HG02623 (cell line): ENCODE measurements around the gene EFNA3.

ENCODE experiments used
- ATAC-seq: cut with Tn5 transposase; IDR thresholded peaks from one replicate; pipeline ENCODE4 v1.9.1; 2021; ENCODE audit warnings: moderate library complexity; ENCODE audit not compliant: unreplicated experiment

The EFNA3 gene

DNA sequence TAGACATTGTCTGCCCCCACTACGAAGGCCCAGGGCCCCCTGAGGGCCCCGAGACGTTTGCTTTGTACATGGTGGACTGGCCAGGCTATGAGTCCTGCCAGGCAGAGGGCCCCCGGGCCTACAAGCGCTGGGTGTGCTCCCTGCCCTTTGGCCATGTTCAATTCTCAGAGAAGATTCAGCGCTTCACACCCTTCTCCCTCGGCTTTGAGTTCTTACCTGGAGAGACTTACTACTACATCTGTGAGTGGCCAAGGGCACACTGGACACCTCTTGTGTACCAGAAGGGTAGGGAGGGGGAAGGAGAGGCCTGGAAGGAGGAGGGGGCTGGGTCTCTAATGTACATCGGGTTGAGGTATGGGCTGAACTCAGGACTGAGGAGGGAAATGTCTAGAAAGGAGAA is 11.9 kb upstream of the EFNA3 start:
- no peak for ATAC-seq

DNA sequence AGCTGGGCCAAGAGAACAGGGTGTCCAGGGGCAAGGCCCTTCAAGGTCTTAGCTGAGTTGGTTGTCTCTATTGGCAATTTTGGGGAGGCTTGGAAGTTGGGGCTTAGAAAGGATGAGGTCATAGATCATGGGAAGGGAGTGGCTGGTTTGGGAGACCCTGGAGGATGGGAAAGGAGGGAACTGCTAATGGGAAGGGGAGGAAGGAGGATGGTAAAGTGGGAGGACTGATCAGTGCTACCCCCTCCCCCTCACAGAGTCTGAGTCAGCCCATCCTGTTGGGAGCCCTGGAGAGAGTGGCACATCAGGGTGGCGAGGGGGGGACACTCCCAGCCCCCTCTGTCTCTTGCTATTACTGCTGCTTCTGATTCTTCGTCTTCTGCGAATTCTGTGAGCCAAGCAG is 10.0 kb upstream of the EFNA3 start:
- ATAC-seq, result no peak

DNA sequence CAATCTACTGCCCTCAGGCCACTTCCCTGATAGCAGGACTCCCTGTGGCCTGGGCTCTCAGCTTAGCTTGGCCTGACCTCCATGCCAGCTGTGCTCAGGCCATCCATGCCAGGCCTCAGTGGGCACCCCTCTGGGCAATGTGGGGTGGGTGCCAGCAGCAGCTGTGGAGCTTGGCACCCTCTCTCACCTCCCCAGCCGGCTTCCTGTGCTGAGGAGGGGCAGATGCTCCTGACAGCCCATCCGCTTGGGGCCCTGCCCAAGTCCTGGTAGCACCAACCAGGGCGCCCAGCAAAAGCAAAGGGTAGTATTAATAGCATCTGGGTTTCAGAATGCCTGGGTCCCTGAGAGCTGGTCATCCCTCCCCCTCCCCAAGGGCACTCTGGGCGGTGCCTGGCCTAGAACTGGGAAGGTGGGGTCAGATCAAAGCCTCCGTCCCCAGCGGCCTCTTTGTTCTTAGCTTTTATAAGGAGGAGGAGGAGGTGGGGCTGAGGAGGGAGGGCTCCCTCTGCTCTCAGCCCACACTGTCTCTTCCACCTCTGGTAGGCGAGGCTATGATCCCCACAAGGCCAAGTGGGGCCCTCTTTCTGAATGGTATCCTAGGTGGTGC is 9.0 kb upstream of the EFNA3 start:
- no peak for ATAC-seq

DNA sequence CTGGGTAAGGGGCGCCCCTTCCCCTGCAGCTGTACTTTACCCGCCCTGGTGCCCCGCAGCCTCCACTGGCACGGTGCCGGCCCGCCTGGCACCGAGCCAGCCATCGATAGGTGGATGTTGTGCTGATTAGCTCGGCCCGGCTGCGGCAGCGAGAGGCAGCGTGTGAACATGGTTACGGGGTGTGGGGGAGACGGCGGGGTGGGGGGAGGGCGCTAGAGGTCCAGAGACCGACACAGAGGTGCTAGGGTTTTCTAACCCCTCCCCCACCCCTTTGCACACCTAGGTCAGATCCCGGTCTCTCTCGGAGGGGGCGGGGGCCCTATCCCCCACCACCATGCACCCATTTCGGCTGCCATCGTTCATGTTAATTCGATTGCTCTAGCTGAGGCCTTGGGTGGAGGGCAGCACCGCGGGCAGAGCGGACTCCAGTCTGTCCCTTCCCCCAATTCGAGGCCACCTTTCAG is 8.4 kb upstream of the EFNA3 start:
- no peak for ATAC-seq

DNA sequence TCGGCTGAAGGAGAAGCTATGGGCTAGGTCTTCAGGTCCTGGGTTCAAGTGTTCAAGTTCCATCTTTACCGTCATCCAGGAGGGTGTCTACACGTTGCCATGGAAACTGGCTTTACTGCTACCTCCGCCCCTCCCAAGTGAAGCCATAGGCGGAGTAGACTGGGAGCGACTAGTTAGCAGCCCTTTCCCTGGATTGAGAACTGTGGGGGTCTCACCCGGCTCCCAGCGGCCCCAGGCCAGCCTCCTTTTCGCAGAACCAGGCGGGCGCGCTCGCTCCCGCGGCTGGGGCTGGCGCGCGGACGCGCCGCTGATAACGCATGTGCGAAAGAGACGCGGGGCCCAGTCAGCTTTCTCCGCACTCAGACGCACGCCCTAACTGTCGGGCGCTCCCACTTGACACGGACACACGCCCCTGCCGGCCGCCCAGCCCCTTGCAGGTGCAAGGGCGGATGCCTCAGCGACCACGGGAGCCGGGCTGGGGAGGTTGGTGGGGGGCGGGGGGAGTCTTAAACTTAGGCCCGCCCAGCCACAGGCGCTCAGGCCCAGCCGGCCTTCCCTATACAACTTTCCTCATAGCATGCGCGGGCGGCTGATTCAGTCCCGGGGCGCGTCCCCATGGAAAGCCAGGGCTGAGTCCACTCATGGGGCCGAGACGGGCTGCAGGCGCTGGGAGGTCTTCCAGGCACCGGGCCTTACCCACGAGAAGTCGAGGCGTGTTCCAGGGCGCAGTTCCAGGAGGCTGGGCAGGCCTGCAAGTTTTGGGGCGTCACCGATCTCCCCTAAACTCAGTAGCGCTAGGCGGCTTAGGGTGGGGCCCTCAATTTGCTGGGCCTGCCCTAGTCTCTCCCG is 7.7 kb upstream of the EFNA3 start:
- ATAC-seq, result no peak

DNA sequence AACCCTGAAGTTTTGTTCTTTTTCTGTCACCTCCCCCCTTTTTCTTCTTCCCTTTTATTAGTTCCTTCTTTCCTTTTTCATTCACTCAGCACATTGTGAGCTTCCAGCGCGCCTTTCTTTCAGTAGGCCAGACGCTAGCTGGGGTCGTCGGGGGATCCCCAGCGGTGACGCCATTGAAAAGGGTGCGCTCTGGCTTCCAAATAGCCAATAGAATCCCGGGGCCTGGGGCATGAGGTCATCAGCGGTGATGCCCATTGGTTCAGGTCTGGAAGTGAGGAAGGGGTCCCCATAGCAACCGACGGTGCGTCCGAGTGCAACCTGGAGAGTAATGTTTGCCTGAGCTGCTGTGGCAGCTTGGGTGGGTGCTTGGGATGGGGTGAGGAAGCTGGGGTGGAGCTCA is 6.9 kb upstream of the EFNA3 start:
- ATAC-seq, result no peak

DNA sequence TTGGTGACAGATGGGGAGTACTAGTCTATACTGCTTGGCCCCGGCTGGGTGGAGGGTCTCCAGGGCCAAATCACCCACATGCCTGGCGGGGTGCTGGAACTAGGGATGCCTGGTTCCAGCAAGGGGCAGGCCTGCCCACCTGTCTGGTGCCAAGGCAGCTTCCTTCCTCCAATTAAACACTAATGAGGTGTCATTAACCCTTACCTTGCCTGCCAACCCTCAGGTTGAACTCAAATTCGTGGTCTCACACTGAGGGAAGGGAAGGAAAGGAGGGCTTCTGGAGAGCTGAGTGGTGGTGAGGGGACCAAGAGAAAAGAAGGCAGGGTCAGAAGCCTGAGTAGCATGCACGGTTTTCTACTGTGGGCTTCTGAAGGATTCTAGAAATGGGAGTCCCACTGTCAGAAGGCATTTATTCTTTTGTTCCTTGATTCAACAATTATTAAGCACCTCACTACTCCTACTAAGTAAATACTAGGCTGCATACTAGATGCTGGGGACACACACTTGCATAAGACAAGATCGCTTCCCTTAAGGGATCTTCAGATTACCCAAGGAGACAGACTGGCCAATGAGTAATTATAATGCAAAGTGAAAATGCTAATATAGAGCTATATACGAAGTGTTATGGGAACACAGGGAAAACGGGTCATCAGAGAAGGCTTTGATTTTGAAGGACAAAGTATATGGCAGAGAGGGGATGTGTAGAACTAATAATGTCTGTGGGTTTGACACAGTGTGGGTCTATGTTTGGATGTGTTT is 5.9 kb upstream of the EFNA3 start:
- no peak for ATAC-seq

DNA sequence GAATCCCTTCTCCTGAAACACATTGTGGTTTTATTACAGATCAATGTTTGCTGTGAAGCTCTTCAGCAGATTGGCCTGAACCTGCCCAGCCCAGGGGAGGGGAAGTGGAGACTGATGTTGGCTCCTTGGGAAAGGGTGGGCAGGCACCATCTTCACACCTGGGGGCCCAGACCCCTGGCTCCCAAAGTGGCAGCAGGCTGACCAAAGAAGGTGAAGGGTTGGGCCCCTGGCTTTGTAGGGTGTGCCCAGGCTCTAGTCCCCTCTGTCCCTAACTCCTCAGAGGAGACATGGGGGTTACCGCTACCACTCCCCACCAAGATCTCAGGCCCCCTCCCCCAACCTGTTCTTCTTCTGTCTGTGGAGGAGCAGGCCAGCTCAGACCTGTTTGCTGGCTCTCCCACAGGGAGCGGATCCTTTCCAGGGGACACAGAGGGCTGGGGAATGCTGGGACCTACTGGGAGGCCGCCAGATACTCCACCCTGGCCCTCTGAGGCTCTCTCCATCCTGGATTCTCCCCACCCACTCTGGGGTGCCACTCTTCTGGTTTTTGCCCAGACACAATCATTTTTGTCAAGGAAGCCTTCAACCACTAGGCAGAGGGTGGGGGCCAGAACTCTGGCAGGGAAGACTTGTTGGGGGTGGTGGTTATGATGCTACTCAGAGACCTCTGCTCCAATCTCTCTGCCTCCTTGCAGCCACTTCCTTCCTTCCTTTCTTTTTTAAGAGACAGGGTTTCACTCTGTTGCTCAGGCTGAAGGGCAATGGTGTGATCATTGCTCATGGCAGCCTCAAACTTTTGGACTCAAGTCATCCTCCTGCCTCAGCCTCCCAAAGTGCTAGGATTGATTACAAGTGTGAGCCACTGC is 5.0 kb upstream of the EFNA3 start:
- no peak for ATAC-seq

DNA sequence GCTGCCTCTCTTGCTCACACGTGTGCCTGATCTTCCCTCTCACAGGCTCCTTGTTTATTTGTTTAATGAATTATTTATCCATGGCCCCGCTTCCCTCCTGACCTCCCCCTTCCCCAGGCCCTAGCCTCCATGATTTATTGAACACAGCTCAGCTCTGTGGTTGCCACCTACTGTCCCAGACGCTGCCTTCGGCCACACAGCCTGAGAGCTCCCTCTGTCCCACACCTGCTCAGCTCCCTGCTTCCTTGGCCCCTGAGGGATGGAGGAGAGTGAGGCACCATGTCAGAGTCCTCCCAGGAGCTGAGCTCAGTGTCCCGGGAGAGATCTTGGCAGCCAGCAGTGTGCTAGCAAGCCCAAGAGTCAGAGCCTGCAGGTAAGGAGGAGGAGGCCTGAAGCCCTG is 3.1 kb upstream of the EFNA3 start:
- no peak for ATAC-seq

DNA sequence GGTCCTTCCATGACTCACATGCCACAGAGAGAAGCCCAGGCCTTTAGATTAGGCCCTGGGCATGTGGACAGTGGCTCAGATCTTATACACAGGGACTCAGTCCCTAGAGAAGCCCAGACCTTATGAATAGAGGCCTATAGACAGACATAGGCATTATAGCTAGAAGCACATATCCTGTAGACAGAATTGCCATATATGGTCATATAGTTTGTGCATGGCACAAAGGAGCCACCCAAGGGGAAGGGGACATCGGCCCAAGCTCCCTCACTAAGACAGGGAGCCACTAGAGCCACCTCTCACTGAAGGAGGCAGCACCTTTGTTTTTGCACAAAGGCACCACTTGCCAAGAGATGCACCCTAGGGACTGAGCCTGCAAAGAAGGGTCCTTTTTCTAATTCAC is 2.3 kb upstream of the EFNA3 start:
- no peak for ATAC-seq

DNA sequence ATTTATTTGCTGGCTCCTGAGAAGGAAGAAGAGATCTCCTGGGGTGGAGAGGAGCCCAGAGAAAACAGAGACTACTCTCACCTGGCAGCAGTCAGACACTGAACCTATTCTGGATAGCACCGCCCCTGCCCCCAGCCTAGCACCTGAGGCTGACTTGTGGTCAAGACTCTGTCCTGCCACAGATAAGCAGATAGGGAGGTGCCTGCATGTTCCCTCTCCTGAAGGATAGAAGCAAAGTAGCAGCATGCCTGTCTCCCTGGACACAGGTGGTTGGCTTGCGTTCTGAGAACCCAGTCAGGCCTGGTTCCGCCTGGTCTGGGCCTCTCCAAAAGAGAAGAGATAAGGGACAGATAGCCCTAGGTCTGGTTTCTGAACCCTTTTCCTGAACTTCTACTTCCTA is 1.3 kb upstream of the EFNA3 start:
- ATAC-seq, result no peak

DNA sequence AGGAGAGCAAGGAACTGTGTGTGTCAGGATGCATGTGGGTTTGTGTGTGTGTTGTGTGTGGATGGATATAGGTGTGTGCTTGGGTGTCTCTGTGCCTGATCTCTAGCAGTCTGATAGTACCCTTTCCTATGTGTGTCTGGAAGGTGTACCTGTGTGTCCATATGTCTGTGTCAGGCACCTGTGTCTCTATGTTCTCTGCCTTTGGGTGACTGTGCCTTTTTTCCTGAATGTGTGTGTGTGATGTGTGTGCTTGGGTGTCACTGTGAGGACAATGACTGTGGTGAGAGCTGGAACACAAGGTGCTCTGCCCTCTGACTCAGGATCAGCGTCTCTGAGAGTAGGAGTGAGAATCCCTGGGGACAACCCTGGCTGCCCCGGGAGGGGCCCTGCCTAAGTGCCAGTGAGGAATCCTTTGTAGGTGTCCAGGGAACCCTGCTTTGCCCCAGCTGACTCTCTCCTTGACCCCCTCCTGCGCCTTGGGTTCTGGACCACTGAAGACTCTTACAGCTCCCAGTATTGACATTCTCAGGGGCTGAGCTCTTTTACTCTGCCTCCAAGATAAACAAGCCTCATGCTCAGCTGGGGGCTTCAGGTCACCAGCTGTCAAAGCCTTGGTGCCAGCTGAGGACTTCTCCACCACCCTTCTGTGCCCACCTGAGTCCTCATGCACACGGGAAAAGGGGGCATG is 735 bp upstream of the EFNA3 start:
- ATAC-seq, result no peak

DNA sequence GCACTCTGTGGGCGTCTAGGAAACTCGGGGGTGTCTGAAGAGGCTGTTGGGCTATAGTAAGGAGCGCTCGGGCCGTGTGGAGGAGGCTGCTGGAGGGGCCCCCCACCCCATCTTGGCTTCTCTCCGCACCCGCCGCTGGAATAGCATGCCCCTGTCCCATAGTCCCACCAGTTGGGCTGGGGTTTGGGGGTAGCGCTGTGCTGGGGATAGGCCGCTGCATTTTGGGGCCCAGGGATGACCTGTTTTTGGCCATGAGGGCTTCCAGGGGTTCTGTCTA is 511 bp downstream of the EFNA3 start:
- ATAC-seq, result no peak

DNA sequence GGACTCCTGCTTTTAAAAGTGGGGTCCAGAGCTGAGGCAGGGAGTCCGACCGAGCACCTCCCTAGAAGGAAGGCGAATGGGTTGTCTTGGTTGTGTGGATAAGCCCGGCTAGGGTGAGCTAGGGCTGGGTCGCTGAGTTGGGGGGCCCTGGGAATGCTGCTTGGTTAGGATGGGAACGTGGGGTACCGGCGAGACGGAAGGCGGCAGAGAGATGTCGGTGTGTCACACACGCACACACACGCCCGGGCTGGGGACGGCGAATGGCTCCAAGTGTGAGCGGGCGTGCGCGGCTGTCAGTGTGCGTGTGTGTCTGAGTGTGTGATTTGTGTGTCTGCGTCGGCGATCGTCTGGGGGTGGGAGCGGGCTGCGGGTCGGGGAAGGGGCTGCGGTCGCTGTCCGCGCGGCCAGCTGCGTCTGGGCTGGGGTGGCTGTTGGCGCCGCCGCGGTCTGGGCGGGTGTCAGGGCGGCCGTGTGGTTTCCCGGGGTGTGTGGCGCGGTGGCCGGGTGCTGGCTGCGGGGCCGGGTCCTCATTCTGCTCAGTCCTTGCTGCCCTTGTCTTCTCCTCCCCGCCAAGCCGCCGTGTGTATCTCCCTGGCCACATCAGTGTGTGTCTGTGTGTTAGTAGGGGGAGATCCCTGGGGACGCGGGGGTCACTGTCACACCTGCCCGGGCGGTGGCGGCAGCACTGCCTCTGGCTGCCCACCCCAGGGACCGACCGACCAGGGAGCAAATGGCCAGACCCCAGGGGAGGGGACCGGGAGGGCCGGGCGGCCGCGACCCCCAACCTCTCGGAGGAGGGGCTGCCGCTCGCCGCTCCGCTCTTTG is 1.1 kb downstream of the EFNA3 start:
- ATAC-seq, result no peak

DNA sequence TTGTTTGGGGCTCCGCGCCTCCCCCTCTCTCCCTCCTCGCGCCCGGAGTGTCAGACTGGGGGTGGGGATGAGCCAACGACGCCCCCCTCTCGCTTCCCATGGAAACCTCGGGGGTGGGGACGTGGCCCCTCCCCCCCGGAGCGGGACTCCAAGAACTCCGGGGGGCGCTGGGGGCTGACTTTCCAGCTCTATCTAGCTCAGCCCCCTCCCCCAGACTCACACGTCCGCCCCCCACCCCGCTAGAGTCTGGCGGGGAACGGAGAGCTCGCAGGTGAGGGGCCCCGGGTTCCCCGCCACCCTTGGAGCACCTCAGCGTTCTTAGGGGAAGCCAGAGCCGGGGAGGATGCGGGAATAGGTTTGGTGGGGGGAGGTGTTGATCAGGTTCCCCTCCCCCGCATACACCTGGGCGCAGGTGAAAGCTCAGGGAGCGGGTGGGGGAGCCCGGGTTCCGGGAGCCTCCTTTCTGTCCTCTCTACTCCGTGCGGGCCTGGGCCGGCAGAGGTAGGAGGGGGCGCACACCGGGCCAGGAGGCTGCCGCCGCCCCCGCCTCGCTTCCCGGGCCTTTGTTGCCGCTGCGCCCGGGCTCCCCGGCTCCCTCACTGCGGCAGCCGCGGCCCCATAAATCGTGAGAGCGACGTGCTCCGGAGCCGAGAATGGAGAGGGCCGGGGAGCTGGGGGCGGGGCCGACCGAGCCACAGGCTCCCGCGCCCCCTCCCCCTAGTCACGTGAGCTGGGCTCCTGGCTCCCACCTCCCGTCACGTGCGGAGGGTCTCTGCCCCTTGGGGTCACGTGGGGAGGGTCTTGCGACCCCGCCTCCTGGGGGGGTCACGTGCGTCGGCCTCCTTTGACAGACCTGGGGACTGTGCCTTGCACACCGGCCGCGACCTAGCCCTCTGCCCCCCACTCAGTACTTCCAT is 1.9 kb downstream of the EFNA3 start:
- no peak for ATAC-seq

DNA sequence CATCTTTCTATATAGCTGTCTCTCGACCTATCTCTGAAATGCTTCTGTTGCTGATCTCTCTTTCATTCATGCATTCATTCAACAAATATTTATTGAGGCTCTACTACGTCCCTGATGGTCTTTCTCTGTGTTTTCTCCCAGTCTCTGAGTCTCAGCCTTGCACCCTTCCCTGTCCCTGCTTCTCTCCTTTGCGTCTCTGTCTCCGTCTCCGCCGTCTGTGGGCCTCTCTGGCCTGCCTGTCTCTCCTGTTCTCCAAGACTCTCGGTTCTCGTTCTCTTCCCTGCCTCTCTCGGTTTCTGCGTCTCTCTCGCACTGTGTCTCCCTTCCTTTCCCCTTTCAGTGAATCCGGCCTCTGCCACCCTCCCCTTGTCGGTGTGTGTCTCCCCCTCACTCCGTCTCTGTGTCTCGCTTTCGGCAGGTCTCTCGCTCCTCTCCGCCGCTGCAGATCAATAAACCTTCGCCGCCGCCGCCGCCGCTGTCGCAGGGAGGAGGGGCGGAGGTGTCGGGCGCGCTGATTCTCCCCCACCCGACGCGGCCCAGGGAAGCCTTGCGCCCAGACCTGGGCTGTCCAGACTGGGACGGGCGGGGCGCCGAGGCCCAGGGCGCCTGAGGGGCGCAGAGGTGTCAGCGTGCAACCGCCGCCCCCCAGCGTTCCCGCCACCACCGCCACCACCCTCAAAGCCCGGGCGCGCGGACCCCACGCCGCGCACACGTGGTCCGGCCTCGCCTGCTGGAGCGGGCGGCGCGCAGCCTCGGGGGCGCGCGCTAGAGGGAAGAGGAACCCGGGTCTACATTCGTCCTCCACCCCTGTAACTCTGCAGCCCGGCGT is 3.0 kb downstream of the EFNA3 start:
- no peak for ATAC-seq

DNA sequence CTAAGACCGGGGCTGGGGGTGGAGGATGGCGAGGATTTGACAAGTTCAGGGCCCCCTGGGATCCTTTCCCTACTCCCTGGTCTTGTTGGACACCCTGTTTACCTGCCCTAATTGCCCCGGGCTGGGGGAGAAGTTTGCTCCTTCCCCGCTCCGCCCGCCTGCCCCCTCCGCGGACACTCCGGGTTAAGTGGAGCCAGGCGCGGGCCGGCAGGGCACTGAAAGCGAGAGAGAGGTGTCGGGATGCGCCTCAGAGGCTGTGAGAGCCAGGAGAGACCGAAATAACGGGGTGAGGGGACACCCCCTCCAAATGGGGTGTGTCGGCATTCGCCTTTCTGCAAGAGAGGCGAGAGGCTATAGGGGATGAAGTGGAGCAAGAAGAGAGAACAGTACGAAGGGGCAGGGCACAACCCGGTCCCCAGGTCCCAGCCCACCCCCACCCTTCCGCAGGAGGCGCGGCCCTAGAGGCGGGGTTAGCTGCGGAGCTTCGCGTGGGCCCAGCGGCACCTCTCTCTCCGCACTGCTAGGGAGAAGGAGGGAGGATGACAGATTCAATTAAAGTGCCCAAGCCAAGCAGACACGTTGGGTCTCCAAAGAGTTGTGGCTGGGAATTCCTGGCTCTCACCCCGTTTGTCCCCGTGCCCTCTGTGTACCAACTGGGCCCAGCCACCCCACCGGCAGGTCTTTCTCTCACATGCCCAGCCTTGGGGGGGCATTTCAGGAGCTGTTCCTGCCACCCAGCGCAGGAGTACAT is 3.8 kb downstream of the EFNA3 start:
- ATAC-seq, result no peak
